Loucy (cell line): ENCODE results near the gene GLT8D2.
A peak's percentile ranks its signal among the peaks of the same experiment; 100 is the strongest.

Source experiments
- H2AFZ ChIP-seq: fragments of 200-600 bp; sonication (generic); 2 replicates; pipeline ENCODE4 v1.6.0; 2016; ENCODE audit warnings: antibody characterized with exemption, mild to moderate bottlenecking, low read length, moderate library complexity
- H3F3A ChIP-seq: fragments of 200-600 bp; 2 replicates; pipeline ENCODE4 v1.6.0; 2016; ENCODE audit warnings: antibody characterized with exemption, low read depth, mild to moderate bottlenecking
- H3K27me3 ChIP-seq: fragments of 200-600 bp; sonication (generic); 2 replicates; pipeline ENCODE4 v1.6.1; 2014; ENCODE audit warnings: low read length, mild to moderate bottlenecking; ENCODE audit not compliant: insufficient read depth, poor library complexity, severe bottlenecking
- H3K36me3 ChIP-seq: fragments of 200-600 bp; sonication (generic); 2 replicates; pipeline ENCODE4 v1.6.1; 2016; ENCODE audit warnings: low read length; ENCODE audit not compliant: insufficient read depth
- H3K4me1 ChIP-seq: fragments of 200-600 bp; sonication (generic); 2 replicates; pipeline ENCODE4 v1.5.1; 2014; ENCODE audit warnings: low read length, mild to moderate bottlenecking; ENCODE audit not compliant: insufficient read depth, poor library complexity, severe bottlenecking
- H3K4me2 ChIP-seq: fragments of 200-600 bp; sonication (generic); 2 replicates; pipeline ENCODE4 v1.6.0; 2014; ENCODE audit warnings: antibody characterized with exemption, low read length, low read depth, mild to moderate bottlenecking; ENCODE audit not compliant: poor library complexity, severe bottlenecking
- H3K4me3 ChIP-seq: fragments of 200-600 bp; sonication (generic); 2 replicates; pipeline ENCODE4 v1.5.1; 2014; ENCODE audit warnings: low read length, mild to moderate bottlenecking, mixed read lengths; ENCODE audit not compliant: poor library complexity, severe bottlenecking
- H3K79me2 ChIP-seq: fragments of 200-600 bp; sonication (generic); 2 replicates; pipeline ENCODE4 v1.6.1; 2014; ENCODE audit warnings: low read length; ENCODE audit not compliant: insufficient read depth
- H3K9ac ChIP-seq: fragments of 200-600 bp; sonication (generic); 2 replicates; pipeline ENCODE4 v1.6.0; 2014; ENCODE audit warnings: mild to moderate bottlenecking, low read depth, low read length, moderate library complexity; ENCODE audit not compliant: poor library complexity, severe bottlenecking
- H3K9me2 ChIP-seq: fragments of 200-600 bp; sonication (generic); replicated peaks from 2 replicates; pipeline ENCODE4 v1.6.1; 2016; ENCODE audit warnings: low read depth, low read length, mixed read lengths
- H3K9me3 ChIP-seq: fragments of 200-600 bp; sonication (generic); 2 replicates; pipeline ENCODE4 v1.6.1; 2014; ENCODE audit warnings: mild to moderate bottlenecking, antibody characterized with exemption, low read length, low read depth; ENCODE audit not compliant: insufficient read depth
- H4K20me1 ChIP-seq: fragments of 200-600 bp; sonication (generic); 2 replicates; pipeline ENCODE4 v1.6.0; 2014; ENCODE audit warnings: antibody characterized with exemption, low read length, mild to moderate bottlenecking; ENCODE audit not compliant: insufficient read depth, poor library complexity, severe bottlenecking
- EZH2phosphoT487 ChIP-seq: fragments of 200-600 bp; IDR thresholded peaks from 2 replicates; pipeline ENCODE4 v1.6.1; 2018; ENCODE audit warnings: antibody characterized with exemption, mild to moderate bottlenecking, moderate library complexity, borderline replicate concordance
- TF ChIP-seq, protein P1 (sequence below): fragments of 200-600 bp; sonication (generic); conservative IDR thresholded peaks from 2 replicates; pipeline ENCODE4 v1.5.1; 2014; ENCODE audit warnings: mild to moderate bottlenecking, antibody characterized with exemption, low read length

Gene GLT8D2

GRCh38 chr12:103965255-103965589 lies 84.8 kb downstream of the GLT8D2 start:
- Histone ChIP-seq H4K20me1 (peaks cover 36% of the 10 kb centered on the region), H3K9ac (peak overlapping the region; percentile 90), H2AFZ (peak overlapping the region; percentile 77), H3K4me3 (peak overlapping the region; percentile 84), H3K36me3 (no peaks in the 10 kb centered on the region), H3K9me3 (no peaks in the 10 kb centered on the region), H3K27me3 (peaks cover 4% of the 10 kb centered on the region), H3K4me2 (peak overlapping the region; percentile 85), H3K4me1 (peaks cover 39% of the 10 kb centered on the region), H3K9me2 (no peaks in the 10 kb centered on the region), H3F3A (no peaks in the 10 kb centered on the region), H3K79me2 (peaks cover 67% of the 10 kb centered on the region)
- TF ChIP-seq EZH2phosphoT487 = no peak
- TF ChIP-seq, protein P1, sequence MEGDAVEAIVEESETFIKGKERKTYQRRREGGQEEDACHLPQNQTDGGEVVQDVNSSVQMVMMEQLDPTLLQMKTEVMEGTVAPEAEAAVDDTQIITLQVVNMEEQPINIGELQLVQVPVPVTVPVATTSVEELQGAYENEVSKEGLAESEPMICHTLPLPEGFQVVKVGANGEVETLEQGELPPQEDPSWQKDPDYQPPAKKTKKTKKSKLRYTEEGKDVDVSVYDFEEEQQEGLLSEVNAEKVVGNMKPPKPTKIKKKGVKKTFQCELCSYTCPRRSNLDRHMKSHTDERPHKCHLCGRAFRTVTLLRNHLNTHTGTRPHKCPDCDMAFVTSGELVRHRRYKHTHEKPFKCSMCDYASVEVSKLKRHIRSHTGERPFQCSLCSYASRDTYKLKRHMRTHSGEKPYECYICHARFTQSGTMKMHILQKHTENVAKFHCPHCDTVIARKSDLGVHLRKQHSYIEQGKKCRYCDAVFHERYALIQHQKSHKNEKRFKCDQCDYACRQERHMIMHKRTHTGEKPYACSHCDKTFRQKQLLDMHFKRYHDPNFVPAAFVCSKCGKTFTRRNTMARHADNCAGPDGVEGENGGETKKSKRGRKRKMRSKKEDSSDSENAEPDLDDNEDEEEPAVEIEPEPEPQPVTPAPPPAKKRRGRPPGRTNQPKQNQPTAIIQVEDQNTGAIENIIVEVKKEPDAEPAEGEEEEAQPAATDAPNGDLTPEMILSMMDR = no peak

DNA sequence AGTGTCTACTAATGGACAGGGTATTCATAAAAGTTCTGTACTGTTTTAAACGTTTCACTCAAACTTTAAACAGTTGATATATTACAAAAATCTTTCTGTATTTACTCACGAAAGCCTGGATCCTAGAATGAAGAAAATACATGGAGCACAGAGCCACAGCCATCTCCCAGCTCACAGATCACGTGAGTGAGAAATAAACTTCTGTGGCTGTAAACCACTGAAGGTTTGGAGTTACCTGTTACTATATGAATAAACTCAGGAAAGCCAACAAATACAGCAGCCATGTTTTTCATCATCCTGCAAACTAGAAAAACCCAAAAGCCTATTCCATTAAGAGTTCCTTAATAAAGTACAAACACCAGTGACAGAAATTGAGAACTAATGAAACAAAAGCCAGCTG lies 85.2 kb downstream of the GLT8D2 start:
- Histone ChIP-seq H3K36me3 (no peaks in the 10 kb centered on the region), H3K79me2 (peaks cover 63% of the 10 kb centered on the region), H3F3A (no peaks in the 10 kb centered on the region), H3K9me2 (no peaks in the 10 kb centered on the region), H3K4me3 (peak overlapping the region; percentile 84), H2AFZ (no peak overlapping the region), H3K4me1 (peaks cover 38% of the 10 kb centered on the region), H3K9ac (peak overlapping the region; percentile 90), H3K9me3 (no peaks in the 10 kb centered on the region), H3K4me2 (peak overlapping the region; percentile 85), H4K20me1 (peaks cover 31% of the 10 kb centered on the region), H3K27me3 (peaks cover 4% of the 10 kb centered on the region)
- TF ChIP-seq, protein P1 = no peak
- TF ChIP-seq EZH2phosphoT487 = no peak

DNA sequence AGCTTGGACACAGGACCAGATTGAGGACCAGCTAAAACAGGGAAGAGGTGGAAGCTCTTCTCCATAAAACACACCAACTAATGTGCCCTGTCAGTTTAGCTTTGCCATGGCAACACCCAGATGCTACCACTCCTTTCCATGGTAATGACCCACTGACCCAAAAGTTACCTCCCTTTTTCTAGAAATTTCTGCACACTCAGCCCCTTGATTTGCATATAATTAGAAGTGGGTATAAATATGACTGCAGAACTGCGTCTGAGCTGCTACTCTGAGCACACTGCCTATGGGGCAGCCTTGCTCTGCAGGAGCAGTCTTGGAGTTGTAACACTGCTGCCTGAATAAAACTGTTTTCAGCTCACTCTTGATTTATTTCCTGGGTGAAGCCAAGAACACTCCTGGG lies 87.5 kb downstream of the GLT8D2 start:
- Histone ChIP-seq H3K9me3 (no peaks in the 10 kb centered on the region), H3K9ac (no peak overlapping the region), H3K79me2 (peaks cover 40% of the 10 kb centered on the region), H3K36me3 (no peaks in the 10 kb centered on the region), H3K27me3 (peaks cover 4% of the 10 kb centered on the region), H4K20me1 (peaks cover 10% of the 10 kb centered on the region), H3F3A (peaks cover 8% of the 10 kb centered on the region; the same call in 1 of the 2 replicates), H3K9me2 (no peaks in the 10 kb centered on the region), H3K4me2 (no peak overlapping the region), H3K4me1 (peaks cover 19% of the 10 kb centered on the region), H3K4me3 (no peak overlapping the region), H2AFZ (no peak overlapping the region)
- no peak for TF ChIP-seq EZH2phosphoT487
- TF ChIP-seq, protein P1 = no peak
